Esophagus (tissue), 2 donors: Measurements from ENCODE around the gene TMC1. TPM values are rescaled to one million over a fixed set of nuclear protein-coding genes. Genes with fewer than 3 reads are reported as not detected.
"Not testable (repeated sequence)": the region's sequence is repeated elsewhere in the genome, so short reads cannot be mapped to it uniquely, and the experiment has no call there.

Experiments used
- H3K27ac ChIP-seq, 2 donors: one replicate each; pipeline ENCODE4 v1.5.1; 2013; ENCODE audit warnings: low read depth in 2 of 2, mild to moderate bottlenecking in 2 of 2, inconsistent platforms in 1 of 2, low read length in 1 of 2, moderate library complexity in 1 of 2
- H3K27me3 ChIP-seq, 2 donors: one replicate each; pipeline ENCODE4 v1.6.1; 2013; ENCODE audit warnings: low read length in 2 of 2, control low read depth in 1 of 2, mild to moderate bottlenecking in 1 of 2; ENCODE audit not compliant: insufficient read depth in 2 of 2, control insufficient read depth in 1 of 2
- H3K36me3 ChIP-seq, 2 donors: one replicate each; pipeline ENCODE4 v1.6.1; 2013; ENCODE audit warnings: low read length in 1 of 2; ENCODE audit not compliant: control insufficient read depth in 2 of 2, insufficient read depth in 2 of 2
- H3K4me1 ChIP-seq, 2 donors: one replicate each; pipeline ENCODE4 v1.6.1; 2013; ENCODE audit warnings: low read length in 1 of 2; ENCODE audit not compliant: control insufficient read depth in 2 of 2, insufficient read depth in 2 of 2
- H3K4me3 ChIP-seq, 2 donors: one replicate each; pipeline ENCODE4 v1.5.1; 2013; ENCODE audit warnings: low read length in 2 of 2, mild to moderate bottlenecking in 2 of 2, low read depth in 1 of 2, moderate library complexity in 1 of 2
- H3K9me3 ChIP-seq, 2 donors: one replicate each; pipeline ENCODE4 v1.6.1; 2013; ENCODE audit warnings: mild to moderate bottlenecking in 2 of 2, low read depth in 1 of 2, low read length in 1 of 2, moderate library complexity in 1 of 2; ENCODE audit not compliant: control insufficient read depth in 2 of 2, insufficient read depth in 1 of 2
- WGBS, 2 donors: extraction: QIAGEN DNeasy Blood & Tissue Kit; methylation state at CpG; one replicate each; pipeline ENCODE4 v1.1.7; 2013; 5-methylcytosine and 5-hydroxymethylcytosine counted together
- polyA plus RNA-seq, 2 donors: library from polyadenylated mRNA; stranded (reverse); fragments of 200-250 nt; gene quantifications; one replicate each; pipeline ENCODE4 v1.2.3, GENCODE V29; 2013
- donor health status: healthy with polysubstance abuse.
- donor health status: Bipolar disorder and iron deficiency.

TMC1 gene
- polyA plus RNA-seq, 2 donors, result 6.1 to 10.3 TPM

DNA sequence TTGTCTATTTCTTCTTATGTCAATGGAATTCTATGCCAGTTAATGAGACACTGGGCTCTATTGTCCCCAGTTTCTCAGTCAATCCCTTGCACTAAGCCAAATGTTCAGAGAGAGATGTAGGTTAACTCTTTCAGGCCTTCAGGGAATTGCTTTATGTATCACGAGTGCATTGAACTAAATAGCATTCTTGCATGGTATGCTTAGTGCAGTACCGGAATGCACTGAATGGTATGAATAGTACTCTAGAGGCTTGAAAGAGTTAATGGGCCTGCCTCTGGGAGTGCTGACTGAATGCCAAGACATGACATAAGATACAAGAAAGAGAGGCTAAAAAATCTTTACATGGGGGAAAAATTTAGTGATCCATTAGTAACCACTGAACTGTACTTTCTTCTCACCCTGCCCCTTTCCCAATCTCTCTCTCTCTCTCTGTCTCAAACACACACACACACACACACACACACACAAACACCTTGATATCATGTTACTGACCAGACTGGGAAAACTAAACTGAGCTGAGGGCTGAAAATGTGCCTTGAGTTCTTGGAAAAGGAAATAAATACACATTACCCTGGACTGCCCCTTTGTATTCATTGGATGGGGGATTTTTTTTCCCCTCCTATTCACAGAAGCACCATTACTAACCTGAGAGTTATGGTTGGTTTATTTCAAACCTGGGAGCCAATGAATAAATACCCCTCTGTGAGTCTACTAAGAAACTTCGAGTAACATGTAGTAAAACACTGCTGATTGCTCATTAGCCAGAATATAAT lies 35.4 kb upstream of the TMC1 start:
- WGBS, 2 donors, result 77 to 81% methylated on average over 3 of the region's 3 CpGs
- no peak overlapping the region for H3K27ac ChIP-seq
- no peak overlapping the region for H3K4me3 ChIP-seq
- no peaks in the 10 kb centered on the region for H3K4me1 ChIP-seq
- no peaks in the 10 kb centered on the region for H3K27me3 ChIP-seq
- no peaks in the 10 kb centered on the region for H3K36me3 ChIP-seq
- no peaks in the 10 kb centered on the region for H3K9me3 ChIP-seq

DNA sequence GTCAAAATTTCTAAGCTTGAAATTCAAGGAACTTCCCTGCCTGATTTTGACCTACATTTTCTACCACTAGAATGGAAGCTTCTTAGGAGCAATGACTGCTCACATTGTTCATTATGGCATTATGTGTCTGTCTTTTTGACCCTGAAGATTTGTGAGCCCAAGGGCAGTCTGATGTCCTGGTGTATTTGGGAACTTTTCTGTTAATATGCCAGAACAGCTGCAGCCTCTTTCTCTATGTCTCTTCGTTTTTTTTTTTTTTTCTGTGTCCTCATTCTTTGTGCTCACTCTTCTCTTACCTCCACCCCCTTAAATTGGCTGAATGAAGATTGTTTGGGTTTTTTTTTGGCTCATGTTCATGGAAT lies 34.8 kb upstream of the TMC1 start:
- WGBS, 2 donors, result 38 to 45% methylated on average over 1 of the region's 1 CpG
- no peaks in the 10 kb centered on the region for H3K4me1 ChIP-seq
- H3K9me3 ChIP-seq, result no peaks in the 10 kb centered on the region
- no peaks in the 10 kb centered on the region for H3K27me3 ChIP-seq
- no peaks in the 10 kb centered on the region for H3K36me3 ChIP-seq
- H3K27ac ChIP-seq, result no peak overlapping the region
- no peak overlapping the region for H3K4me3 ChIP-seq

DNA sequence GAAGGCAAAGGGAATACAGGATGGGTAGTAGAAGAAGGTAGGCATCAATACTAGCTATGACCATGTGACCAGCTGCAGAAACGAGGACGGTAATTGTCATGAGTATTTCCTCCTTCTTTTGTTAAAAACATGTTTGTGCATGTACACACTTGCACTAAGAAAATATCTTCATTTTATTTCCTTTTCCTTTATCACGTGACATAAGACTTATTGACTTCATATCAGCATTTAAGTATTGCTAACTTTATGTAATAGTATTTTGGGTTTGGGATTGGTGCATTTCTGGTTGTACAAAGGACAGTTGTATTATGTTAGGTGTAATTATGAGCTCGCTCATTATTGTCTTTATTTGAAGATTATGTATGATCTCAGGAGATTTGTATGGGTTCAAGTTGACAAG lies 33.7 kb upstream of the TMC1 start:
- H3K36me3 ChIP-seq, H3K4me3 ChIP-seq, H3K27me3 ChIP-seq, H3K9me3 ChIP-seq, H3K27ac ChIP-seq, H3K4me1 ChIP-seq: not testable (repeated sequence)
- WGBS, 2 donors, result 49 to 57% methylated on average over 4 of the region's 4 CpGs

DNA sequence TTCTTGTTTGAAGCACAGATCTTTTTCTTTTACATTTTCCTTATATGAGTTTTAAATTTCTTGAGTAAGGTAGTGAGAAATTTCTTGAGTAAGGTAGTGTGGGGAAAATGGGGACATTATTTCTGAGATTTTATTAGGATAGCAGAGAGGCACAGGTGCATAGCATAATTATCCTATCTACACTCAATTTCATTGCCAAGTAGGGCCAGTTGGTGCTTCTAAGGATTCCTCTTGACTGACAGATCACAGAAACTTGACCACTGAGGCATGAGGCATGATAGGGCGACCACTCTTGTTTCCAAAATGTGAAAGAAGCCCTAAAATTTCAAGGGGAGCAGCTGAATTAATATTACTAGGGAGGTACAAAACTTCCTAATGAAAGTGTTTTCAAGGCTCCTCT lies 31.4 kb upstream of the TMC1 start:
- Histone ChIP-seq H3K27me3 (no peaks in the 10 kb centered on the region), H3K4me1 (no peaks in the 10 kb centered on the region), H3K4me3 (no peak overlapping the region), H3K9me3 (no peaks in the 10 kb centered on the region), H3K36me3 (no peaks in the 10 kb centered on the region), H3K27ac (no peak overlapping the region)
- 86 to 94% methylated on average over 1 of the region's 1 CpG for WGBS, 2 donors

DNA sequence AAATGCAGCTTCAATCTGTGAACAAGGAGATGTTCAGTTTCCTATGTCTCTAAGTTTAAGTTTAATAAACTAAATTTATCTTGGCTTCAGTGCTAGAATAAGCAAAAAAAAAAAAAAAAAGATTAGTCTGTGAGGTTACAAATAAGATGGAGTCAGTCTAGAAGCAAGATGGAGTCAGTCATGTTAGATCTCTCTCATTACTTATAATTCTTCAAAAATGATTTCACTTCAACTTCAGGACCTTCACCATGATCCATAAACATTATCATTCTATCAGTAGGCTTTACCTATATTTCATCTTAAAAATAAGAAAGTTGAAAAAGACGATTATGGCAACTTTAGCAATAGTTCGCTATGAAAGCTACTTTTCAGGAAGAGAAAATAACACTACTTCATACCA lies 30.2 kb upstream of the TMC1 start:
- Histone ChIP-seq H3K27me3 (no peaks in the 10 kb centered on the region), H3K4me1 (no peaks in the 10 kb centered on the region), H3K9me3 (no peaks in the 10 kb centered on the region), H3K27ac (no peak overlapping the region), H3K36me3 (no peaks in the 10 kb centered on the region), H3K4me3 (no peak overlapping the region)
- WGBS, 2 donors, result 93 to 98% methylated on average over 2 of the region's 2 CpGs

DNA sequence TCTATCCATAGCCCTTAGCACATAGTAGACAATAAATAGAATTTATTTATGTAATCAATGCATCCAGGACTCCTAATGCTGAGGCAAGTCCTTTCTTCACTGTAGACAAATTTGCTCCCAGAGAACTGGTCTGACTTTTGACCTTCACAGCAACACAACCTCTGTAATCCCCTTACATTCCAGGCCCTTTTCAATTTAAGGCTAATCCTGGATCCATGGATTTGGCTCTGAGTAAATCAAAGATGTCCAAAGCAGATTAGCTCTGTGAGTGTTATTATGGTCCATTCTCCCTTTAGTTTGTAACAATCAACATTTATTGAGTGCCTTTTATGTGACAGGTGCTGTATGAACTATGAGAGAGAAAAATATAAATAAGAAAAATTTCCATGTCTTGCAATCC lies 27.4 kb upstream of the TMC1 start:
- H3K27me3 ChIP-seq, result no peaks in the 10 kb centered on the region
- no peak overlapping the region for H3K4me3 ChIP-seq
- no peaks in the 10 kb centered on the region for H3K9me3 ChIP-seq
- H3K27ac ChIP-seq, result no peak overlapping the region
- H3K4me1 ChIP-seq, result no peaks in the 10 kb centered on the region
- no peaks in the 10 kb centered on the region for H3K36me3 ChIP-seq

DNA sequence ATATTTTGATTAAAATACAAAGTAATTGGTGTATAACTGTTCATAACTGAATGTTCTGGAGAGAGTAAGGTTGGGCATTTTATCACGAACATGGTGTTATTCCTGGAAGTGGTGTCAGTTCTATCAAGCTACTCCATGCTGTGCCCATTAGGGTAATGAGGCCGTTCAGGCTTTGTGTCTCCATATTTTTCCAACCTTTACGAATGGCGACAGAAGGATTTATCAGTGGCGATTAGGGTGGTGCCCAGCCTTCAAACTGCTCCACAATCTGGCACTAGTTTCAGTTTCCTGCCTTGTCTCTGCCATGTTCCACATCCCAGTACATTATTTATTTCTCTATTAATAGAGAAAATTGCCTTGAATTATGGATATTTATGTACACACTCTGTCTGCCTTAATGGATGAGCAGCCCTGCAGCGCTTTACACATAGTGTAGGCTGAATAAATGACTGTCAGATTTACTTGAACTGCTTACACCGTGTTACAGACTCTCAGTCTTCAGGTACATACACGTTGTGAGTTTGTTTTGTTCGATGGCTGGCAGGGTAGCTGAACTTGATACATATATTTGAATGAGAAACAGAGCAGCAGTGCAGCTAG lies 23.9 kb upstream of the TMC1 start:
- Histone ChIP-seq H3K9me3 (no peaks in the 10 kb centered on the region), H3K27me3 (no peaks in the 10 kb centered on the region), H3K4me1 (no peaks in the 10 kb centered on the region), H3K27ac (no peak overlapping the region), H3K36me3 (no peaks in the 10 kb centered on the region), H3K4me3 (no peak overlapping the region)
- 70 to 71% methylated on average over 9 of the region's 9 CpGs for WGBS, 2 donors

DNA sequence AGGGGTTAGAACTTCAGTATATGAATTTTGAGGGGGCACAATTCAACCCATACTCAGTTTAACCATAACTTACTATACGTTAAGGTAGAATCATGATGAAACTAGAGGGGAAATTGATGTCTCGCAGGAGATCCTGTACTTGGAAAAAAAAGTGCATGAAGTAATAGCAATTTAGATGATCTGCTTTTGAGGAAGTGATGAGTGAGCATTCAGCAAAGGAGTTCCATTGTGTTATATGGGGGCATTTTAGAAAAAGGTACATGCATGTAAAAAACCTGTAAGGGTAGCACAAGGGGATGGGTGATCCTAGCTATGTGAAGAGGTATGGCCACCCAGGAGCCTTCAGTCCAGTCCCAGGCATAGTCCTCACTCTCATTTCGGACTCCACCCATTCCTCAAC lies 14.8 kb upstream of the TMC1 start:
- H3K36me3 ChIP-seq, result no peaks in the 10 kb centered on the region
- H3K27ac ChIP-seq, result no peak overlapping the region
- H3K4me3 ChIP-seq, result no peak overlapping the region
- WGBS, 2 donors, result 92% methylated on average over 3 of the region's 3 CpGs
- H3K27me3 ChIP-seq, result no peaks in the 10 kb centered on the region
- H3K4me1 ChIP-seq, result no peaks in the 10 kb centered on the region
- no peaks in the 10 kb centered on the region for H3K9me3 ChIP-seq

DNA sequence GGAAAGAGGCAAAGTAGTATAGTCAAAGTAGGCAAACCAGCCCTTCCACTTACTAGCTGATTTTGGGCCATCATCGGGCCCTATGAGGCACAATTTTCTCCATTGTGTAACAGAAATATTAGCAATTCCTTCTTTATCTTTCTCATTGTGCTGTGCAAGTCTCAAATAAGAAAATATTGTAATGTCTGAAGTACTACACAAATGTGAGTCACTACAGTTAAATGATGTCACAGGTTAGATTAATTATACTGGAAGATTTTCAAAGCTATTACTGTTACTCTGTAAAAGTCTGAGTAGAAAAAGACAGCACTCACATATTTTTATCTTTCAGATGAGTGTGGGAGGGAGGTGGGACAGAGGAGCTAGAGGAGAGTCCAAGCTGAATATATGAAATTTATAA lies 12.4 kb upstream of the TMC1 start:
- Histone ChIP-seq H3K4me1 (no peaks in the 10 kb centered on the region), H3K27ac (no peak overlapping the region), H3K4me3 (no peak overlapping the region), H3K36me3 (no peaks in the 10 kb centered on the region), H3K27me3 (no peaks in the 10 kb centered on the region), H3K9me3 (no peaks in the 10 kb centered on the region)
- 39 to 42% methylated on average over 1 of the region's 1 CpG for WGBS, 2 donors

DNA sequence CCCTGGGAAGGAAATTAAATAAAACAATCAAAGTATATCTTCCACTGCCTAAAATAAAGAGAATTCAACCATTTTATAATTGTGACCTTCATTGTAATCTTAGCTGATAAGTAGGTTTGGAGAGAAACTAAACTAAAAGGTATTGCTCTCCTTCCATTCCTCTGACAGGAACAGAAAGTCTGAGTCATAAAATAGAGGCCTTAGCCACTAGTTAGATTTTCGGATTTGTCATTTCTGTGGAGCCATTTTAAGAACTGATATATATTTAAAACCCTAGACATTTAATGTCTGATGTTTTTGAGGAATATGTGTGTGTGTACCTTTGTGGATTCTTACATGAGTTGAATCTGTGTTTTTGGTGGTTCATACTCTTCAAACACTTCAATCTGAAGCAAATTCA lies 11.8 kb upstream of the TMC1 start:
- Histone ChIP-seq H3K4me1 (no peaks in the 10 kb centered on the region), H3K27me3 (no peaks in the 10 kb centered on the region), H3K27ac (no peak overlapping the region), H3K9me3 (no peaks in the 10 kb centered on the region), H3K4me3 (no peak overlapping the region), H3K36me3 (no peaks in the 10 kb centered on the region)
- 33 to 45% methylated on average over 1 of the region's 1 CpG for WGBS, 2 donors
